Muscle layer of duodenum (tissue), 2 donors: ENCODE results near the gene IFI27.
A peak's percentile ranks its signal among the peaks of the same experiment; 100 is the strongest.

Experiments used
- H3K27ac ChIP-seq: one replicate; pipeline ENCODE4 v1.7.0; 2013; ENCODE audit warnings: mild to moderate bottlenecking, low read length
- H3K27me3 ChIP-seq: one replicate; pipeline ENCODE4 v1.7.0; 2013; ENCODE audit warnings: low read depth, mild to moderate bottlenecking, control low read depth, low read length
- H3K36me3 ChIP-seq, 2 donors: one replicate each; pipeline ENCODE4 v1.7.0; 2013; ENCODE audit warnings: low read length in 2 of 2, control low read depth in 1 of 2, mild to moderate bottlenecking in 1 of 2; ENCODE audit not compliant: insufficient read depth in 2 of 2, control insufficient read depth in 1 of 2
- H3K4me1 ChIP-seq, 2 donors: one replicate each; pipeline ENCODE4 v1.7.0; 2013; ENCODE audit warnings: low read length in 2 of 2, mild to moderate bottlenecking in 2 of 2, control low read depth in 1 of 2, moderate library complexity in 1 of 2; ENCODE audit not compliant: insufficient read depth in 2 of 2, control insufficient read depth in 1 of 2
- H3K4me3 ChIP-seq, 2 donors: one replicate each; pipeline ENCODE4 v1.7.0; 2013; ENCODE audit warnings: low read length in 2 of 2, low read depth in 1 of 2, mild to moderate bottlenecking in 1 of 2
- H3K9me3 ChIP-seq, 2 donors: one replicate each; pipeline ENCODE4 v1.7.0; 2013; ENCODE audit warnings: low read length in 2 of 2, control low read depth in 1 of 2, mild to moderate bottlenecking in 1 of 2; ENCODE audit not compliant: control insufficient read depth in 1 of 2
- donor health status: healthy.

Gene IFI27

DNA sequence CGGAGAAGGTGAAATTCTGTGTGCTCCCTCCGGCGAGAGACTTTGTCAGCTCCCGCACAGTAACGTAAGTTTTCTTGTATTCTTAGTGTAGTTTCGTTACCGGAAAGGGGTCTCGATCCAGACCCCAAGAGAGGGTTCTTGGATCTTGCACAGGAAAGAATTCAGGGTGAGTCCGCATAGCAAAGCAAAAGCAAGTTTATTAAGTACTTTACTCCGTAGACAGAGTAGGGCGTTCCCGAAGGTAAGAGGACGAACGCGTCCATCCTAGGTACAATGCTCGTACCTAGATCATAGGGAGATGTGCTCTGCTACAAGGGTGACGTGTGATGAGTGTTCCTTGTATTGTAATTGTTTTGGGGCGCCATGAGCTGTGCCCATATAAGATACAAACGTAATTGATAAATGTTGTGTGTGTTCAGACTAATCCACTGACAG lies 29.1 kb upstream of the IFI27 start:
- no peaks in the 10 kb centered on the region for H3K9me3 ChIP-seq
- H3K4me1 ChIP-seq, result peaks cover 19 to 32% of the 10 kb centered on the region in 2 donors
- H3K36me3 ChIP-seq, result peaks cover 8 to 9% of the 10 kb centered on the region in 2 donors
- peak overlapping the region; percentile 98 for H3K4me3 ChIP-seq
- H3K27ac ChIP-seq, result peak overlapping the region; percentile 92
- no peaks in the 10 kb centered on the region for H3K27me3 ChIP-seq

DNA sequence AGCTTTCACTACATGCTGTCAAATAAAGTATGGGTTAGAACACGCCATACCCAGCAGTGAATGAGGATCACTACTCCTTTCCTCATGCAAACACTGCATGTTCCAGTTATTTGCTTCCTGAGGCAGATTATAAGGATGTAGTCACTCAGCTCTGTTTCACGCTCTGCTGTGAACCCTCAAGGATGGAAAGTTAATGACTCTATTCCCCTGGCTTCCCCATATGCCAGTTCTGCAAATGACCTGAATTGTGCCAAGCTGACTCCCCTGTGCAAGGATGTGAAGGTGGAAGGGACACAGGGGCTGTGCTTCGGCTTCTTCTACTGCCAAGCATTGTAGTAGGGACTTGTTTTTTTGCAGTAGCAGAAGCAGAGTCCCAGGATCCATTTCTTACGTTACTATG lies 22.6 kb upstream of the IFI27 start:
- no peaks in the 10 kb centered on the region for H3K27me3 ChIP-seq
- no peaks in the 10 kb centered on the region for H3K4me1 ChIP-seq
- no peak overlapping the region for H3K4me3 ChIP-seq
- H3K9me3 ChIP-seq, result no peaks in the 10 kb centered on the region
- H3K36me3 ChIP-seq, result no peaks in the 10 kb centered on the region
- no peak overlapping the region for H3K27ac ChIP-seq

DNA sequence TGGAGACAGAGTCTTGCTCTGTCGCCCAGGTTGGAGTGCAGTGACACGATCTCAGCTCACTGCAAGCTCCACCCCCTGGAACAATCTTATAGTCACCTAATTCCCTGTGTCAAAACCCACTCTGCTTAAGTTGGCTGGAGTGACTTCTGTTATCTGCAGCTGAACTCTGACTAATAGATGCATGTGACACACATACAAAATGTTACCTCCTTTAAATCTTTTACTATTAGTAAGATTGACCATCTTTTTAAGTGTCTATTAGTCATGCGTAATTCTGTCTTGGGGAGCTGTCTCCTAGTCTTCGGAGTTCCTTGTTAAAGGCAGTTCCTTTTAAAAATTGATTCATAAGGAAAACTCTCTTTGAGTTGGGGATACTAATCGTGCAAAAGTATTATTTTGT lies 22.0 kb upstream of the IFI27 start:
- Histone ChIP-seq H3K36me3 (no peaks in the 10 kb centered on the region), H3K9me3 (no peaks in the 10 kb centered on the region), H3K27ac (no peak overlapping the region), H3K27me3 (no peaks in the 10 kb centered on the region), H3K4me1 (no peaks in the 10 kb centered on the region), H3K4me3 (no peak overlapping the region)

DNA sequence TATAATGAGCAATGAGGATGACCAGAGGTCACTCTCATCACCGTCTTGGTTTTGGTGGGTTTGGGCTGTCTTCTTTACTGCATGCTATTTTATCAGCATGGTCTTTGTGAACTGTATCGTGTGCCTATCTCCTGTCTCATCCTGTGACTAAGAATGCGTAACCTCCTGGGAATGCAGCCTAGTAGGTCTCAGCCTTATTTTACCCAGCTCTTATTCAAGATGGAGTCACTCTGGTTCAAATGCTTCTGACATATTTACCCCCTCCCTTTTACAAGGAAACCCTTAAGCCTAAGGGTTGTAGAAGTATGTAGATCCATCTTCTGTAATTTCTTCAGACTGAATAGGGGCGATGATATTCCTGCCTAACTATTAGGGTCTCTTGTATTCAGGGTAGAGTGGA lies 21.1 kb upstream of the IFI27 start:
- Histone ChIP-seq H3K4me3 (no peak overlapping the region), H3K9me3 (no peaks in the 10 kb centered on the region), H3K27me3 (no peaks in the 10 kb centered on the region), H3K4me1 (no peaks in the 10 kb centered on the region), H3K27ac (no peak overlapping the region), H3K36me3 (no peaks in the 10 kb centered on the region)

DNA sequence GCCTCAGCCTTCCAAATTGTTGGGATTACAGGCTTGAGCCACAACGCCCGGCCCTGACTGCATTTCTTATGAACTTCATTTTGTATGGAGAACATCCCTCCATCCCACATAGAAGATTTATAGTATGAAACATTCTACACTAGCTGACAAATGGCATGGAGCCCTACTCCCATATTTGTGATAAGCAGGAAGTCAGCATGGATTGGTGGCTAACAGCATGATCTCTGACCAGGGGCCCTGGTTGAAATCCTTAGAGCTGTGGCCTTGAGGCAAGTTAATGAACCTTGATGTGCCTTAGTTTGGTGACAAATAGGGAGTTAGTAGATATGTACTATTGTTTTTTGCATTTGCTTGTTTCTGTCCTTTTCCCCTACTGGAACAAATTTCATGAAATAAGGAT lies 17.1 kb upstream of the IFI27 start:
- H3K36me3 ChIP-seq, result no peaks in the 10 kb centered on the region
- no peaks in the 10 kb centered on the region for H3K4me1 ChIP-seq
- no peak overlapping the region for H3K27ac ChIP-seq
- H3K9me3 ChIP-seq, result no peaks in the 10 kb centered on the region
- H3K27me3 ChIP-seq, result no peaks in the 10 kb centered on the region
- H3K4me3 ChIP-seq, result no peak overlapping the region

DNA sequence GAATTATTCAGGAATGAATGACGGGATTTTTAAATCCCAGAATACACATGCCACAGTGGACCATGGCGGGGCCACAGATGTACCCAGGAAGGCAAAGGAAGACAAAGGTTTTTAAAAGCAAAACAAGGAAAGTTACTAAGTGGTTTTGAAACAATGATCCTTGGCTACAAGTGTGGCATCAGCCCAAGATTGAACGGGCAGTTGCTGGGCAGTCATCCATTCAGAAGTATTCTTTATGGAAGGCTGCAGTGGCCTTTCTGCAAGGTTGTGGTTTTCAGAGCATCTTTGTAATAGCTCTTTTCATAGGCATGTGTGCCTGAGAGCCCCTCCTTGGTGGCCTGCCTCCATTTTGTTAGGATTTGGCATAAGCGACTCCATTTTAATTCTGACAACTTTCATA lies 13.4 kb upstream of the IFI27 start:
- Histone ChIP-seq H3K4me3 (no peak overlapping the region), H3K9me3 (no peaks in the 10 kb centered on the region), H3K27me3 (no peaks in the 10 kb centered on the region), H3K27ac (no peak overlapping the region), H3K36me3 (no peaks in the 10 kb centered on the region), H3K4me1 (no peaks in the 10 kb centered on the region)

DNA sequence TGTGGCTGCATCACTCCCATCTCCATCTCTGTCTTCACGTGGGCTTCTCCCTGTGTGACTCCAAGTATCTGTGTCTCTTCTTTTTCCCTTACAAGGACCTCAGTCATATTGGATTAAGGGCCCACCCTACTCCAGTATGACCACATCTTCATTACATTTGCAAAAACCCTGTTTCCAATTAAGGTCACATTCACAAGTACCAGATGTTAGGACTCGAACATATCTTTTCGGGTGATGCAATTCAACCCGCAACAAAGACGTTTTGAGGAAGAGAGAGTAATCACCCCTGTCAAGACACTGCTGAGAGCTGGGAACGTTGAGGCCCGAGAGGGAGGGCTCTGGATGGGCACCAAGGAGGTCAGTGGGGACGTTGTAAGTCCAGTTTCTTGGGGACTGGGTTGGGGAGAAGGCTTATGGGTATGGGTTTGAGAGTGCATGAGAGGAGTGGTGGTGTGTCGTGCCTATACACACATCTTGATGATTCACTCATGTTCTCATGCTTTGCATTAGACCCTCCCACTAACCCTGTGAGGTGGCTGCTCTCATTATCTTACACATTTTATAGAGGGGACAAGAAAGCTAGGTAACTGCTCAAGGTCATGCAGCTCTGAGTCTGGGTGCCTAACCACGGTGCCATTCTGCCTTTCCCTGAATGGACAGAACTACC lies 12.1 kb upstream of the IFI27 start:
- Histone ChIP-seq H3K9me3 (no peaks in the 10 kb centered on the region), H3K4me3 (no peak overlapping the region), H3K27ac (no peak overlapping the region)

DNA sequence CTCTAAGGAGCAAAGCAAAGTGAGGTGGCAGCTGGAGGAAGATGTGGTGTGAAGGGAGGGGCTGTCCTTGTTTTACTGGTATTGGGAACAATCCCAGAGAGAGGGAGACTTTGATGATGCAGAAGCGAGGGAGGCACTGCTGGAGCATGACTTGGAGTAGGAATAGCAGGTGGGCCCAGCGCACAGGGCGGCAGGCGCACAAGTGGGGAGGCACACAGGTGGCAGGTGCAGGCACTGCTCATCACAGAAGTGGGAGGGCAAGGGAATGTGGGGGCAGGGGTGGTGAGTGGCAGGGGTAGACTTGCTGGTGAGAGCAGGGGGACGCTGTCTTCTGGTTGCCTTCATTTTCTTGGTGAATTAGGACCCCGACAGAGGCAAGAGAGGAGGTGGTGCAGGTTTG lies 11.5 kb upstream of the IFI27 start:
- H3K4me3 ChIP-seq, result no peak overlapping the region
- H3K27me3 ChIP-seq, result no peaks in the 10 kb centered on the region
- no peaks in the 10 kb centered on the region for H3K9me3 ChIP-seq
- H3K4me1 ChIP-seq, result no peaks in the 10 kb centered on the region
- no peaks in the 10 kb centered on the region for H3K36me3 ChIP-seq
- no peak overlapping the region for H3K27ac ChIP-seq

More for the DNA sequence above, 12.1 kb upstream of the IFI27 start:
- Histone ChIP-seq H3K36me3 (no peaks in the 10 kb centered on the region), H3K4me1 (no peaks in the 10 kb centered on the region), H3K27me3 (no peaks in the 10 kb centered on the region)

DNA sequence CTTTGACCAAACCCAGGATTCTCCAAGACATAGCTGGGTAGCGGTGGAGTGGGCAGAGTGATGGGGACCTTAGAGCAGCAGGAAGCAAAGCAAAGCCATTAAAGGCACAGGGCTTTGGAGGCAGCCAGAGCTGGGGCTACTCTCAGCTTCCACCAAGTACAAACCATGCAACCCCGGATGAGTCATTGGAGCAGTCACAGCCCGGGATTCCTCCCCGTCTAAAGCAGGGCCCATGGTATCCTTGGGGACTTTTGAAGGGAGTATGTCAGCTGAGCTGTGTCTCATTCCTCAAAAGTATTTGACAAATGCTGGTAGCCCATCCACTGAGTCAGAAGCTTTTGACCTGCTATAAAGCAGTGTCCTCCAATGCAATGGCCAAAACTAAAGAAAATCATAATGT lies 9.7 kb upstream of the IFI27 start:
- Histone ChIP-seq H3K27me3 (no peaks in the 10 kb centered on the region), H3K9me3 (no peaks in the 10 kb centered on the region), H3K27ac (no peak overlapping the region), H3K4me1 (no peaks in the 10 kb centered on the region), H3K4me3 (no peak overlapping the region), H3K36me3 (no peaks in the 10 kb centered on the region)

DNA sequence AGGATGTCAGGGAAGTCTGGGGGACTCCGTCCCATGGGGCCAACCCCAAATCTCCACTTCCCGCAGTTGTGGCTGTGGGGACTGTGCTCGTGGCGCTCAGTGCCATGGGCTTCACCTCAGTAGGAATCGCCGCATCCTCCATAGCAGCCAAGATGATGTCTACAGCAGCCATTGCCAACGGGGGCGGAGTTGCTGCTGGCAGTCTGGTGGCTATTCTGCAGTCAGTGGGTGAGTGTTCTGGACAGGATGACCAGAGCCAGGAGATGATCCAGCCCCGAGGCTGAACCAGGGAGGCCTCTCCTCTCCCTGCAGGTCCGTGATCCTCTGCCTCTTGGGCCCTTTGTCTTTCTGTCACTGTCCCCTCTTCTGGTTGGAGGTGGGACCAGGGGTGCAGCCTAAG lies 8.8 kb upstream of the IFI27 start:
- Histone ChIP-seq H3K27me3 (no peaks in the 10 kb centered on the region), H3K27ac (no peak overlapping the region), H3K4me3 (no peak overlapping the region), H3K4me1 (no peaks in the 10 kb centered on the region), H3K9me3 (no peaks in the 10 kb centered on the region), H3K36me3 (no peaks in the 10 kb centered on the region)

DNA sequence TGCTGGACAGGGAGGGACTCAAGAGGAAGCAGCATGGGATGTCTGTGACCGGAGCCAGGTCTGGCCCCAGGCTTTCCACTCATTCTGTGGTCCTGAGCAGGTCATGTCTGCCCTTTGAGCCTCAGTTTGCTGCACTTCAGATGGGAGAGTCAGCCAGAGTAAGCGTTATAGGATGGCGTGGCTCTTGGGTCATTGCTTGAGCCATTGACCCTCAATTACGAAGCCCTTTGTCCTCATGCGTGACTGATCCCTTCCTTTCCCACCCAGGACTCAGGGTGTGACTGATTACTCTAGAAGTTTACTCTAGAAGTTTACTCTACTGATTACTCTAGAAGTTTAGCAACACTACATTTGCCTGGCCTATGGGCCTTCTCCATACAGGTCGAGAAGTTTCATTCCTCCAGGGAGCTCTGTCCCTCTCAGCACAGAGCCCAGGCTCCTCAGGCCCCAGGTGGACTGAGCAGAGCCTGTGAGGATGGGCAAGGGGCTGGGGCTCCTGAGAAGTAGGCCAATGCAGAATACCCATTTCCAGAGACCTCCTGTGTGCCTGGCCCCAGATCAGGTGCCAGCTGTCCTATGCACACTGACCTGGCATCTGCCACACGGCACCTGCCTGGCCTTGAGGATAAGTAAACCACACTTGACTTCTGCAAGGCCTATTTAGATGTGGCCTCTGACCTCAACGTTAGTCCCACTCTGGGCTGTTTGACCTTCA lies 7.6 kb upstream of the IFI27 start:
- Histone ChIP-seq H3K9me3 (no peaks in the 10 kb centered on the region), H3K27ac (no peak overlapping the region), H3K27me3 (no peaks in the 10 kb centered on the region), H3K4me3 (no peak overlapping the region), H3K4me1 (no peaks in the 10 kb centered on the region), H3K36me3 (no peaks in the 10 kb centered on the region)
